Astrocyte (in vitro differentiated cells and primary cell): ENCODE data around the gene POGLUT3.

Experiments used
- EZH2 ChIP-seq: IDR thresholded peaks from 2 replicates; pipeline ENCODE4 v1.6.1; 2012; ENCODE audit warnings: mild to moderate bottlenecking, low read length, inconsistent platforms; ENCODE audit not compliant: insufficient read depth
- TF ChIP-seq, protein P1 (sequence below): IDR thresholded peaks from 2 replicates; pipeline ENCODE4 v1.5.1; 2011; ENCODE audit warnings: low read depth, mild to moderate bottlenecking, inconsistent platforms, low read length, moderate library complexity; ENCODE audit not compliant: insufficient read depth

DNA sequence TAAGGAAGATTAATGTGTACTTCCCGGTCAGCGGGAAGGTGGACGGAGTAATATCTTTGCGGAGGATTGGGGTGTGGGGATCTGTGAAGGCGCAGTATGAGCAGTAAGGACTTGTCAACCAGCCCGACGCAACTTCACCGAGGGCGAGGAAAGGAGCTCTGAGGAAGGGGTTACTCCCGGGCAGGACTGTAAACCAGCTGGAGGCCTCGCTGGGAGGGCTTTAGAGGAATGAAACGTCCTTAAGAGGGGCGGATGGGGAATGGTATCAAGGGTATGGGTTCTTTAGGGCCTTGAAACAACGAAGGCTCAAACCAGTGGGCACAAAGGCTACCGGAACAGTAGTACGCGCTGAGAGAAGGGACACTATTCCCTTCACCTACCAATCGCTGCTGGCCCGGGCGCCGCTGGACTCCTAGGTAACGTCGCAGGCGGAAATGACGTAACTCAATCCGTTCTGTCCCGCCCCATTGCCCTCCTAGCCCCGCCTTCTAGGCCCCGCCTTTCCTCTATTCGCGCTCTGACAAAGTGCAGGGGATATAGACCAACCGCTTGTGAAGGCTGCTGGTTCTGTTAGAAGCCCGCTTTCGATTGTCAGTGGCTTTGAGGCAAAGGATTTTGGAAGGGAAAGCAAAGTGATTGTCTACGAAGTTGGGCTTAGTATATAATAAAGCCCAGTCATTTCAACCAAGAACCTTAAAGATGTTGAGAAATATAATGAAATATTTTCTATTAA lies 30.9 kb downstream of the POGLUT3 start, which contains the start of gene C11orf65:
- TF ChIP-seq, protein P1, sequence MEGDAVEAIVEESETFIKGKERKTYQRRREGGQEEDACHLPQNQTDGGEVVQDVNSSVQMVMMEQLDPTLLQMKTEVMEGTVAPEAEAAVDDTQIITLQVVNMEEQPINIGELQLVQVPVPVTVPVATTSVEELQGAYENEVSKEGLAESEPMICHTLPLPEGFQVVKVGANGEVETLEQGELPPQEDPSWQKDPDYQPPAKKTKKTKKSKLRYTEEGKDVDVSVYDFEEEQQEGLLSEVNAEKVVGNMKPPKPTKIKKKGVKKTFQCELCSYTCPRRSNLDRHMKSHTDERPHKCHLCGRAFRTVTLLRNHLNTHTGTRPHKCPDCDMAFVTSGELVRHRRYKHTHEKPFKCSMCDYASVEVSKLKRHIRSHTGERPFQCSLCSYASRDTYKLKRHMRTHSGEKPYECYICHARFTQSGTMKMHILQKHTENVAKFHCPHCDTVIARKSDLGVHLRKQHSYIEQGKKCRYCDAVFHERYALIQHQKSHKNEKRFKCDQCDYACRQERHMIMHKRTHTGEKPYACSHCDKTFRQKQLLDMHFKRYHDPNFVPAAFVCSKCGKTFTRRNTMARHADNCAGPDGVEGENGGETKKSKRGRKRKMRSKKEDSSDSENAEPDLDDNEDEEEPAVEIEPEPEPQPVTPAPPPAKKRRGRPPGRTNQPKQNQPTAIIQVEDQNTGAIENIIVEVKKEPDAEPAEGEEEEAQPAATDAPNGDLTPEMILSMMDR = no peak
- no peak for TF ChIP-seq EZH2
